Ascending aorta (tissue), 2 donors: ENCODE data around the gene DOHH. TPM values are rescaled to one million over a fixed set of nuclear protein-coding genes. Genes with fewer than 3 reads are reported as not detected.
A peak's percentile ranks its signal among the peaks of the same experiment; 100 is the strongest.
"Not testable (repeated sequence)": the region's sequence is repeated elsewhere in the genome, so short reads cannot be mapped to it uniquely, and the experiment has no call there.

Source experiments
- DNase-seq, 2 donors: peaks; one replicate each; pipeline ENCODE4 v3.0.0-alpha.2; 2019; ENCODE audit warnings: low spot score in 2 of 2
- H3K27ac ChIP-seq, 2 donors: fragments of 200-600 bp; sonication (generic); one replicate each; pipeline ENCODE4 v1.5.1; 2016 to 2017; ENCODE audit warnings: mild to moderate bottlenecking in 1 of 2
- H3K27me3 ChIP-seq: fragments of 200-600 bp; sonication (generic); one replicate; pipeline ENCODE4 v1.5.1; 2017
- H3K36me3 ChIP-seq, 2 donors: fragments of 200-600 bp; sonication (generic); one replicate each; pipeline ENCODE4 v1.5.1; 2016
- H3K4me1 ChIP-seq, 2 donors: fragments of 200-600 bp; sonication (generic); one replicate each; pipeline ENCODE4 v1.5.1; 2016 to 2017; ENCODE audit warnings: mild to moderate bottlenecking in 1 of 2
- H3K4me3 ChIP-seq, 2 donors: fragments of 200-600 bp; sonication (generic); one replicate each; pipeline ENCODE4 v1.5.1; 2016 to 2017; ENCODE audit warnings: mild to moderate bottlenecking in 1 of 2
- H3K9me3 ChIP-seq, 2 donors: fragments of 200-600 bp; sonication (generic); one replicate each; pipeline ENCODE4 v1.5.1; 2016
- intact Hi-C: fragments of 100-400 bp; cut with DNase I; formaldehyde crosslinking; loops from one replicate; pipeline ENCODE4 v1.15.1; 2023
- total RNA-seq: library from RNA; depleted of rRNA; stranded (reverse); fragments of >200 nt; gene quantifications from one replicate; pipeline ENCODE4 v1.1.0, GENCODE V29; 2016
- TF ChIP-seq, protein P1 (sequence below), 3 experiments: fragments of 200-600 bp in 2 of 3; fragments of 450-650 bp in 1 of 3; sonication (generic) in 2 of 3; IDR thresholded peaks; one replicate each; pipeline ENCODE4 v1.5.1; 2016 to 2019; ENCODE audit warnings: antibody characterized with exemption in 3 of 3, mild to moderate bottlenecking in 1 of 3, moderate library complexity in 1 of 3

DOHH gene
- total RNA-seq, 1 donor from 2014 or later = 40.9 TPM

DNA sequence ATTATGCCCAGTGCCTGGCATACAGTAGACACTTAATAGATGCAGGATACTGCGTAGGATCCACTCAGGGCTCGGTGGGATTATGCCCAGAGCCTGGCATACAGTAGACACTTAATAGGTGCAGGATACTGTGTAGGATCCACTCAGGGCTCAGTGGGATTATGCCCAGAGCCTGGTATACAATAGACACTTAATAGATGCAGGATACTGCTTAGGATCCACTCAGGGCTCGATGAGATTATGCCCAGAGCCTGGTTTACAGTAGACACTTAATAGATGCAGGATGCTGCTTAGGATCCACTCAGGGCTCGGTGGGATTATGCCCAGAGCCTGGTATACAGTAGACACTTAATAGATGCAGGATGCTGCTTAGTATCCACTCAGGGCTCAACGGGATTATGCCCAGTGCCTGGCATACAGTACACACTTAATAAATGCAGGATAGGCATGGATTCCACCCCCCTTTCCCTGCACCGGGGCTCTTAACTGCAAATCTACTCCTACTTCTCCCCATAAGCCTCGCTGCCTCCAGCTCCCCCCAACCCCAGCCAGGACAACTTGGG lies 45.0 kb downstream of the DOHH start:
- TF ChIP-seq, protein P1, sequence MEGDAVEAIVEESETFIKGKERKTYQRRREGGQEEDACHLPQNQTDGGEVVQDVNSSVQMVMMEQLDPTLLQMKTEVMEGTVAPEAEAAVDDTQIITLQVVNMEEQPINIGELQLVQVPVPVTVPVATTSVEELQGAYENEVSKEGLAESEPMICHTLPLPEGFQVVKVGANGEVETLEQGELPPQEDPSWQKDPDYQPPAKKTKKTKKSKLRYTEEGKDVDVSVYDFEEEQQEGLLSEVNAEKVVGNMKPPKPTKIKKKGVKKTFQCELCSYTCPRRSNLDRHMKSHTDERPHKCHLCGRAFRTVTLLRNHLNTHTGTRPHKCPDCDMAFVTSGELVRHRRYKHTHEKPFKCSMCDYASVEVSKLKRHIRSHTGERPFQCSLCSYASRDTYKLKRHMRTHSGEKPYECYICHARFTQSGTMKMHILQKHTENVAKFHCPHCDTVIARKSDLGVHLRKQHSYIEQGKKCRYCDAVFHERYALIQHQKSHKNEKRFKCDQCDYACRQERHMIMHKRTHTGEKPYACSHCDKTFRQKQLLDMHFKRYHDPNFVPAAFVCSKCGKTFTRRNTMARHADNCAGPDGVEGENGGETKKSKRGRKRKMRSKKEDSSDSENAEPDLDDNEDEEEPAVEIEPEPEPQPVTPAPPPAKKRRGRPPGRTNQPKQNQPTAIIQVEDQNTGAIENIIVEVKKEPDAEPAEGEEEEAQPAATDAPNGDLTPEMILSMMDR (IDR thresholded peaks at IDR 0.05) = no peak
- H3K9me3 ChIP-seq = no peaks in the 10 kb centered on the region
- intact Hi-C loops = loop anchor here (5.0 to 10.0 kb wide), 2 partner anchors 152 to 1291 kb away; partner anchors contain the start of genes DOT1L and TBXA2R
- no peaks in the 10 kb centered on the region for H3K27me3 ChIP-seq
- no peak for DNase-seq
- peaks cover 32 to 53% of the 10 kb centered on the region in 2 donors for H3K4me1 ChIP-seq
- H3K36me3 ChIP-seq = peaks cover 48 to 54% of the 10 kb centered on the region in 2 donors
- H3K4me3 ChIP-seq = no peak overlapping the region
- peak overlapping the region; percentile 96 to 99 for H3K27ac ChIP-seq

DNA sequence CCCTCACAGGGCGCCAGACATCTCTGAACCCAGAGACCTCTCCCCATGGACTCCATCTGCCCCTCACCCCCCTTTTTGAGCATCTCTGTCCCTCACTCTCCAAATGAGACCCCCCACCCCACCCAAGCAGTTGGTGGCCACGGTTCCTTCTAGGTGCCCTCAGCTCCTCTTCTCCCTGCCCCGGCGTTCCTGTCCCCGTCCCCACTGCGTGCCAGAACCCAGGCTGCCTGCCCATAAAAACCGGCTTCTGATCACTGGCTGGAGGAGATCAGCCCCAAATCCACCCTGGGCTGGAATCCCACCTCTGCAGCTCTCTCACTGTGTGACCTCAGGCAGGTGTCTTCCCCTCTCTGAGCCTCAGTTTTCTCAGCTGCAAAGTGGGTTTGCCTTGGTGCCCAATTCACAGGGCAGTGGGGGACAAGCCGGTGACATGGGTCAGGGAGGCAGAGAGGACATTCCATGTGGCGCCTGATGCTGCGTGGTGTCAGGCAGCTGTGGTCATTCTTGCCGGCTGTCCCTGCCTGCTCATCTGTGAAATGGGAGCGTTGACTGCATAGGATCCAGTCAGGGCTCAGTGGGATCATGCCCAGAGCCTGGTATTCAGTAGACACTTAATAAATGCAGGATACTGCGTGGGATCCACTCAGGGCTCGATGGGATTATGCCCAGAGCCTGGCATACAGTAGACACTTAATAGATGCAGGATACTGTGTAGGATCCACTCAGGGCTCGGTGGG lies 45.6 kb downstream of the DOHH start:
- TF ChIP-seq, protein P1 (IDR thresholded peaks at IDR 0.05) = no peak
- intact Hi-C loops = loop anchor here (5.0 to 10.0 kb wide), 3 partner anchors 88 to 1290 kb away; partner anchors contain the start of genes DOT1L, NFIC and TBXA2R
- no peaks in the 10 kb centered on the region for H3K27me3 ChIP-seq
- H3K36me3 ChIP-seq = peaks cover 53 to 59% of the 10 kb centered on the region in 2 donors
- no peaks in the 10 kb centered on the region for H3K9me3 ChIP-seq
- DNase-seq = no peak
- H3K27ac ChIP-seq = peak overlapping the region; percentile 96 to 99
- H3K4me1 ChIP-seq = peaks cover 25 to 50% of the 10 kb centered on the region in 2 donors
- H3K4me3 ChIP-seq = no peak overlapping the region

DNA sequence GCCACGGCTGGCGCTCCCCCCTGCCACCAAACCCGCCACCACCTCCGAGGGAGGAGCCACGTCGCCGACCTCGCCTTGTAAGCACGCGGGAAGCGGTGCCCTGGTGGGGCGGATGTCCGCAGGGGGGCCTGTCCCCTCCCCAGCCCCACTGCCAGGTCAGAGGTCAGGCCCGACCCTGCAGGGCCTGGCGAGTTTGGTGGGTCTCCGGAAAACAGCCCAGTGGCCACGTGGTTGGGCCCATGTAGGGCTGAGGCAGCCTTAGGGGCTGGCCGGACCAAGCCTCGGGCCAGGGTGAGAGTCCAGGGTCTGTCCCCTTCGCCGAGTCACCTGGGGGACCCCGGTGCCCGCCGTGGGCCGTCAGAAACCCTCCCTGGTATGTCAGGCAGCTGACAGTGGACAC lies 46.6 kb downstream of the DOHH start:
- intact Hi-C loops = loop anchor here (5.0 to 10.0 kb wide), 2 partner anchors 87 to 1289 kb away; partner anchors contain the start of genes DOT1L and NFIC
- peaks cover 63 to 69% of the 10 kb centered on the region in 2 donors for H3K36me3 ChIP-seq

DNA sequence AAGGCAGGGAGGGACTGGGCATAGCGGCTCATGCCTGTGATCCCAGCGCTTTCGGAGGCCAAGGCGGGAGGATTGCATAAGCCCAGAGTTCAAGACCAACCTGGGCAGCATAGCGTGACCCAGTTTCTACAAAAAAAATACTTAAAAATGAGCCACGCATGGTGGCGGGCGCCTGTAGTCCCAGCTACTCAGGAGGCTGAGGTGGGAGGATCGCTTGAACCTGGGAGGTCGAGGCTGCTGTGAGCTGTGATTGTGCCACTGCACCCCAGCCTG lies 47.6 kb downstream of the DOHH start:
- Histone ChIP-seq H3K4me1 (peaks cover 8 to 32% of the 10 kb centered on the region in 2 donors), H3K36me3 (peaks cover 70 to 77% of the 10 kb centered on the region in 2 donors), H3K27ac (peak overlapping the region; percentile 96 to 99)
- not testable (repeated sequence) for DNase-seq, H3K27me3 ChIP-seq, H3K9me3 ChIP-seq, H3K4me3 ChIP-seq
- intact Hi-C loops = loop anchor here (5.0 to 10.0 kb wide), 2 partner anchors 86 to 1288 kb away; partner anchors contain the start of genes DOT1L and NFIC

More for the DNA sequence above, 46.6 kb downstream of the DOHH start:
- TF ChIP-seq, protein P1 (IDR thresholded peaks at IDR 0.05) = no peak
- Histone ChIP-seq H3K27ac (peak overlapping the region; percentile 96 to 99), H3K9me3 (no peaks in the 10 kb centered on the region), H3K27me3 (no peaks in the 10 kb centered on the region), H3K4me1 (peaks cover 17 to 42% of the 10 kb centered on the region in 2 donors), H3K4me3 (no peak overlapping the region)
- no peak for DNase-seq

DNA sequence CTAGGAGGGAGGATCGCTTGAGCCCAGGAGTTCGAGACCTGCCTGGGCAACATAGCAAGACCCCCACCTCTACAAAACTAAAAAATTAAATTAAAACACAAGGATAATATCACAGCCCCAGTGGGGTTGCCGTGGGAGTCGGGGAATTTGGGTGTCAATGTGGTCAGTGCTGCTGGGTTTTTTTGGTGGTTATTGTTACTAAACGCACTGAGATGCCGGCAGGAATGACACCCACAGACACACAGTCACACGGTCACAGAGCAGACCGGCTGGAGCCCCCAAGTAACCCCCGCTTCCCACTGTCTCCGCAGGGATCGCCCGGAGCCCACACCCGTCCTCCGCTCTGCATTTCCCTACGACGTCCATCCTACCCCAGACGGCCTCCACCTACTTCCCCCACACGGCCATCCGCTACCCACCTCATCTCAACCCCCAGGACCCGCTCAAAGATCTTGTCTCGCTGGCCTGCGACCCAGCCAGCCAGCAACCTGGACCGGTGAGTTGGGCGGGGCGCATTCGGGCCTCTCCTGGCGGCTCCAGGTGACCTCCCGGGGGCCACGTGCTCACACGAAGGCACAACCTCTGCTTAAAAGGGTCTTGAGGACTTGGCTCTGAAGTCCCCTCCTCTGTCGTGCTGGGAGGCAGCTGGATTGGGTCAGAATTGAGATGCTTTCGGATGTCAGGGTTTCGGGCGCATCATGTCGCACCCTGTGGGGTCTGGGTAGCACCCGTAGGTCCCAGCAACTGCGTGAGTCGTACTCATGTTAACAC lies 48.1 kb downstream of the DOHH start:
- TF ChIP-seq, protein P1 (IDR thresholded peaks at IDR 0.05) = no peak
- H3K36me3 ChIP-seq = peaks cover 70 to 82% of the 10 kb centered on the region in 2 donors
- DNase-seq = no peak

More for the DNA sequence above, 48.1 kb downstream of the DOHH start:
- Histone ChIP-seq H3K9me3 (no peaks in the 10 kb centered on the region), H3K27ac (peak overlapping the region; percentile 96 to 99), H3K4me1 (peaks cover 2 to 27% of the 10 kb centered on the region in 2 donors), H3K4me3 (no peak overlapping the region), H3K27me3 (no peaks in the 10 kb centered on the region)
- intact Hi-C loops = loop anchor here (5.0 to 10.0 kb wide), 2 partner anchors 85 to 1288 kb away; partner anchors contain the start of genes DOT1L and NFIC
